ENCODE data around the gene RBM39. TPM values are rescaled to one million over a fixed set of nuclear protein-coding genes. Genes with fewer than 3 reads are reported as not detected.

RBM39 gene
- total and polyA plus RNA-seq, 9 of the 15 experiments (the other 6 are each of a cell fraction or from before 2014, with no cell fraction given), result 143 to 319 (median 228) TPM

- TF ChIP-seq E2F1 (CRISPR knock-in tag; IDR thresholded peaks at IDR 0.05) (peak; percentile 15; the same call in 1 of the 2 replicates), CBFA2T2 (conservative IDR thresholded peaks at IDR 0.05) (no peak), ZBTB12 (CRISPR knock-in tag; IDR thresholded peaks at IDR 0.05) (peak; percentile 72), FIP1L1 (IDR thresholded peaks at IDR 0.05; ENCODE audit: low read depth, low read length, poor library complexity, severe bottlenecking) (peak; percentile 72), NR2C2 (CRISPR knock-in tag; IDR thresholded peaks at IDR 0.05) (peak; percentile 29; the same call in 1 of the 2 replicates), NR2C2 (tag; IDR thresholded peaks at IDR 0.05) (peak; percentile 32; the same call in 1 of the 2 replicates), PTBP1 (IDR thresholded peaks at IDR 0.05; ENCODE audit: low read depth, low read length) (peak; percentile 15; the same call in 1 of the 2 replicates), NCOR1 (IDR thresholded peaks at IDR 0.05) (peak; percentile 57; the same call in 1 of the 2 replicates), SRSF3 (IDR thresholded peaks at IDR 0.05; ENCODE audit: insufficient read depth, low read length) (peak; percentile 100), ASH1L (IDR thresholded peaks at IDR 0.05; ENCODE audit: borderline replicate concordance, low read depth, partially characterized antibody) (peak; percentile 93), C11orf30 (IDR thresholded peaks at IDR 0.05; ENCODE audit: low read depth) (peak; percentile 52), CHD2 (IDR thresholded peaks at IDR 0.05; ENCODE audit: low read depth, low read length) (peak; percentile 100), ZZZ3 (IDR thresholded peaks at IDR 0.05) (peak; percentile 92), ZNF282 (CRISPR knock-in tag; IDR thresholded peaks at IDR 0.05) (0 out of 2 replicates have a peak, but pooled peaks have one; percentile 59), BRCA1 (IDR thresholded peaks at IDR 0.05) (peak; percentile 99; the same call in 1 of the 2 replicates), BRCA1 (CRISPR knock-in tag; IDR thresholded peaks at IDR 0.05) (peak; percentile 15; the same call in 1 of the 2 replicates), NFATC3 (IDR thresholded peaks at IDR 0.05) (no peak), CREB3L1 (IDR thresholded peaks at IDR 0.05; ENCODE audit: borderline replicate concordance, low read depth) (peak; percentile 100), BACH1 (tag; IDR thresholded peaks at IDR 0.05) (0 out of 2 replicates have a peak, but pooled peaks have one; percentile 36), ZNF644 (tag; IDR thresholded peaks at IDR 0.05; ENCODE audit: low read depth) (peak; percentile 68; the same call in 1 of the 2 replicates), TEAD1 (CRISPR knock-in tag; IDR thresholded peaks at IDR 0.05) (peak in 1 of 2 experiments; percentile 89; a peak in 2 of 4 replicates)
These were observed at the start of gene RBM39 (continued) for GRCh38 chr20:35741892-35742740.
